Stimulated activated CD4-positive, alpha-beta T cell treated with anti-CD3 and anti-CD28 coated beads, Interleukin-12 subunit alpha, Interleukin-12 subunit beta, amount 100 ng/mL, for 24 hours (primary cell): ENCODE measurements around the gene ACTL10.
"Not testable (repeated sequence)": the region's sequence is repeated elsewhere in the genome, so short reads cannot be mapped to it uniquely, and the experiment has no call there.

ENCODE experiments used
- DNase-seq, 2 experiments: peaks; one replicate each; pipeline ENCODE4 v3.0.0-alpha.2; 2020; ENCODE audit warnings: low read depth in 2 of 2

ACTL10 gene

DNA sequence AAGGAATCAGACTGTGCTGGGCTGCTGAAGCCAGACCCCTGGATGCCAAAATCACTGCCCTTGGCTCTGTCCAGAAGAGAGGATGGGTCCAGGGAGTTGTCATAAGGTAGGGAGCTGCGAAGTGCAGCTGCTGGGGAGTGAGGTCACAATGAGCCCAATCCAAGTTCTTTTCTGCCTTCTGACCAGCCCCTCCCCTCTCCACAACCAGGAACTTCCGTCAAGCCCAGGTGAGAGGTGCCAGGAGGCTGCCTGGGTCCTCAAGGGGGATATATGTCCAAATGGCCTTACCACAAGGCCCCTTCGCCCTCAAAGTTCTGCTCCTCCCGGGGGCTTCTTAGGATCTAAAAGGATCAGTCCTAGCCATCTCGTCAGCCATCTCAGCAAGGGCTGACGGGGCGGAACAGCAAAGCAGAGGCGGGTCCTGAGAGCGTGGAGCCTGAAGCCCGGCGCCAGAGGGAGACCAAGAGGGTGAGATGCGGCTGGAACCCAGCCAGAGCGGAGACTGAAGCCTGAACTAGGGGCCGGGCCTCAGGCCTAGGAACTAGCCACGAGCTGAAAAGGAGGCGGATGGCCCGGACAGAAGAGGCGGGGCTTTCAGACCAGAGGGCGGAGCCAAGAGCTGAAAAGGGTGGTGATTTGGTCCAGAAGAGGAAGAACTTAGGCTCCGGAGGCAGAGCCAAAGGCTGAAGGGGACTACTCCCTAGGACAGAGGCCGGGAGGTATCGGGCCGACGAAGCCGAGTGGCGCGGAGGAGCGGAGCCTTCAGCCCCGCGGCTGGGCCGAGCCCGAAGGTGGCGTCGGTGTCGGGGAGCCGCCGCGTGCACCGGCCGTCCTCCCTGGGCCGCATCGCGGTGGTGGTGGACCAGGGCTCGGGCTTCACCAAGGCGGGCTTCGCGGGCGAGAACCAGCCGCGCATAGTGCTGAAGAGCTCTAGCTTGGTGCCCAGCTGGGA, at the start of gene ACTL10:
Gene ACTL10 (plus strand): TSS at position 651 of the 952 bp plus-strand sequence. CDS start 555 bp downstream, outside the sequence.
- peak; percentile 71 to 94 for DNase-seq

DNA sequence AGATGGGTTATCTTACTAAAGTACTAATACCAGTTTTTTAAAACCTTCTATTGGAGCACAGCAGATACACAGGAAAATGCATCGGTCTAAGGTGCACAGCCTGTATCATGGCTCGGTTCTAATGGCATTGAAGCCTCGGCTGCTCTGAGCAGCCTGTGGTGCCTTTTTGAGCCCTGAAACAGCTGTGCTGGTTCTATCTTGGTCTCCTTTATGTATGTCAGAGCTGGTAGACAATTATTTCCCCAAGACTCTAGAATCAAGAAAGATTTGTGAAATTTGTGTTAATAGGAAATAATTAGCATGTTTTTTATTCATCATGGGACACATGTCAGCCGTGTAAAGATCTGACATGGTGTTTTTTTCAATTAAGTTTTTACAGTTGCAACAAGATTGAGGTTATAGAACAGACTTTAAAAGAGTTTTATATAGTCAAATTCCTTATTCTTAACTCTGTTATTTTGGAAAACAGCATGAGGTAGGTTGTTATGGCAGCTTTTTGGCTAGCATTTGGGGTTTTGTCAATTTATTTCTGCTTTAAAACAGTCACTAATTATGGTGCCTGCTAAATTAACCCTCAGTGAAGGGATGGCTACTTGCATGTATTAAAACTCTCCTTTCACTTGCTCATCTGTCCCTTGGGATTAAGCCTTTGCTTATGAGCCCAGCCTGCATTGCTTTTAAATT, 44.9 kb upstream of the ACTL10 start:
- DNase-seq, result no peak

DNA sequence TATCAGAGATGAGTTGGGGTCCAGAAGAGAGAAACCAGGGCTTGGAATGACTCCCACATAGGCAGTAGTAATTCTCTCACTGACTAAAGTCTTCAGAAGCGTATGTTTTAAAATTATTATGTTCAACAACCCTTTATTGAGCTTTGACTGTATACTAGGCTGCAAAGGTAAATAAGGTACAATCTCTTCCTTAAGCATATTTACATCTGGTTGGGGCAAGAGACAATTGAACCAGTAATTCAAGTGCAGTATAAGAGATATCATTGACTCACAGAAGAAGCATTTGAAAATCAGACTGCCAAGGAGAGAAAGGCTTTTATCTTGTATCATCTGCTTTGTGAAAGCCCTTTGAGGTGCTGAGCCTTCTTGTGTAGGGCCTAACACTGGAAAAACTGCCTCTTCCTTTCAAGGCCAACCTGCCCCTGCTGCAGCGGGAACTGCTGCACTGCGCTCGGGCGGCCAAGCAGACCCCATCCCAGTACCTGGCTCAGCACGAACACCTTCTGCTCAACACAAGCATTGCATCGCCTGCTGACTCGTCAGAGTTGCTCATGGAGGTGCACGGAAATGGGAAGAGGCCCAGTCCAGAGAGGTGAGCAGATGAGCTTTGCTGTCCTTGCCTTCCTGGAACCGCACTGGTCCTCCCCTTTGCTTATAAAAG, 43.9 kb upstream of the ACTL10 start:
- DNase-seq, result no peak

DNA sequence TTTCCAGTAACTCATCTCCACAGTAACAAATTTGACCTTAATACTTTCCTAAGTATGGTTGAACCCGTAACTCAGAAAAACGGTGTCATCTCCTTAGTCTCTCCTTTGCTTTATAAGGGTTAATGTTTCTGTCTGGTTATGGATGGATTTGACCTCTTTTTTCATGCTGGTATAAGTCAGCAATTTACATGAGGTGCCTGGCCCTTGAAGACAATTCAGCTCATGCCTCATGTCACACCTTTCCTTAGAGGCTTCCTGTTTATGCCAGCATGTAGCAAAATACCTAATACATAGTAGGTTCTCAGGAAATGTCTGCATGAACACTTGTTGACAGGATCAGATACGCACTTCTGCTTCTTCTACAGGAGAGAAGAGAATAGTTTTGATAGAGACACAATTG, 42.3 kb upstream of the ACTL10 start:
- DNase-seq, result no peak

DNA sequence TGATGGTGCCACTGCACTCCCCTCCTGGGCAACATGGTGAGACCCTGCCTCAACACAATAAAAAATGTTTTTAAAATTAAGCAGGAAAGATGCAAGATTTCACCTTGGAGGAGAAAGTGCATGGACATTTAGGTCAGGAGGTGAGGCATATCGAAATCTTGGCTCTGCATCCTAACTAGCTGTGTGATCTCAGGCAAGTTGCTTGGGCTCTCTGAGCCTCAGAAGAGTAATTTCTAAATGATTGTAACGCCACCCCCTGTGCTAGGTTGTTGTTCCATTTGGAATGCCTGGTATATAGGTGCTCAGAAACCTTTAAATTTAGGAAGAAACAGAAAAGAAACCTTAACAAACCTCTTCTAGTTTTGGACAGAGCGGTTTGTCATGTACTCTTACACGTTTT, 40.6 kb upstream of the ACTL10 start:
- DNase-seq, result no peak

DNA sequence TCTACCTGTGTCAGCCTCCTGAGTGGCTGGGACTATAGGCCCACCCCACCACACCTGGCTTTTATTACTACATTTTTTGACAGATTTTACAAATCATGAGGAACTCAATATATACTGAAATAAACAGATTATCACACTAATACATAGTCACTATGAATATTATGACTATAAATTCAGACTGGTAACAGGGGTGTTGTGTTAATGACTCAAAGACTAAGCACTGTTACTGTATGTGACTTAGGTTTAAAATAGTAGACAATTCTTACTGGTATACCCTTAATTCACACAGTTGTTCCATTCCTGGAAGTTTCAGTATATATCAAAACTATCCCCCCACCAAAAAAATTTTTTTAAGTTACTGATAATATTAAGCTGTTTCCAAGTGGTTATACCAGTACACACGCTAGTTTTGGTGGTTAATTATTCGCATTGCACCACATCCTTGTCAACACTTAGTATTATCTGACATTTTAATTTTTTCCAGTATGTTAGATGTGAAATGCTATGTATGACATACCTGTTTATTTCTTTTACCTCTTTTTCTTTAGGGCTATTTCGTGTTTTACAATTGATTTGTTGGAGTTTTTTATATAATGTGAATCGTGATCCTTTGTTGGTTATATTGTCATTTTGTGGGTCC, 39.0 kb upstream of the ACTL10 start:
- DNase-seq, result no peak

DNA sequence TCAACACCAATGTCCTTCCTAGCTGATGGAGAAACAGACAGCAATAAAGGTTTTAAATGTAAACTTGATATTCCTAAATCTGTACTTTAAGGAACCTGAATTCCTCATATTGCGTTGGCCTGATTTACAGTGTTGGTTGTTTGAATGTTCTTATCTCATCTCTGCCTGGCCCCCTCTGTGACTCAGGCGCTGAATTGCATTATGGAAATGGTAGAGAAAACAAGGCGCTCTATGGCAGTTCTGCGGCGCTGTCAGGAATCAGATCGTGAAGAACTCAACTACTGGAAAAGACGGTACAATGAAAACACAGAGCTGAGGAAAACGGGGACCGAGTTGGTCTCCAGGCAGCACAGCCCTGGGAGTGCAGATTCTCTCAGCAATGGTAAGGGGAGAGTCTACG, 37.2 kb upstream of the ACTL10 start:
- DNase-seq, result no peak

DNA sequence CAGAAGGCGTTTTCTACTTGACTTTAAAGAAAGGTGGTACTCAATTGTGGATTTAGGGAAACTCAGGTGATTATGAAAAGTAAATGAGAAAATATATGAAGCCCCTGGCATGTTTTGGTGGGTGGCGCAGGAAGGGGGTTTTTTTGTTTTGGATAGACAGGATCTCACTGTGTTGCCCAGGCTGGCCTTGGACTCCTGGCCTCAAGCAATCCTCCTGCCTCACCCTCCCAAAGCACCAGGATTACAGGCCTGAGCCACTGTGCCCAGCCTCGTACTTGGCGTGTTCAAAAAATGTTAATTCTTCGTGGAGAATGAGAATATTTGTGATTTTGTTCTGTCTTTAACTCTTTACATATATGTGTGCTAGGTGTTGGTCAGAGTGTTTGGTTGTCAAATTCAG, 36.8 kb upstream of the ACTL10 start:
- DNase-seq, result no peak

DNA sequence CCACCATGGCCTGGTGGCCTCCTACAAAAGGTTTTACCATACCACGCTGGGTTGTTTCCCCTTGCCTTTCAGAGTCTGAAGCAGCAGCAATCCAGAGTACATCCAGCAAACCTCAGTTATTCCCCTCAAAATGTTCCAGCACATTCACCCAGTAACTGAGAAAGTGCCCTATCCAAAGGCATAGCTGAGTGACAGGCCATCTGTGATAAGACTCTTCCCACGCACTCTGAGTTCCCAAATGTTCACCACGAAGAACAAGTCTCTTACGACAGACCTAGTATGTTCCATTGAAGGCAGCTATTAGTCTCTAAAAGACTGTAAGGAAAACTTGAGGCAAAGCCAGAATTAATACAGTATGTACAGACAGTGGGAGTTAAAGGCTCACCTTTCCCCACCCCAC, 36.2 kb upstream of the ACTL10 start:
- DNase-seq, result no peak

DNA sequence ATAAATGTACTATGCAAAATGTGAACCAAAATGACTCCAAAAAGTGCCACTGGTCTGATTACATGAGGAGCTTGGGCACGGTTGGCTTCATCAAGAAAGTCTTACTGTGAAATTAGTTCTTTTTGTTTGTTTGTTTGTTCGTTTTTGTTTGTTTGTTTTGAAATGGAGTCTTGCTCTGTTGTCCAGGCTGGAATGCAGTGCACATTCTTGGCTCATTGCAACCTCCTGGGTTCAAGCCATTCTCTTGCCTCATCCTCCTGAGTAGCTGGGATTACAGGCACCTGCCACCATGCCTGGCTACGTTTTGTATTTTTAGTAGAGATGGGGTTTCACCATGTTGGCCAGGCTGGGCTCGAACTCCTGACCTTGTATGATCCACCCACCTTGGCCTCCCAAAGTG, 34.8 kb upstream of the ACTL10 start:
- DNase-seq, result not testable (repeated sequence)

DNA sequence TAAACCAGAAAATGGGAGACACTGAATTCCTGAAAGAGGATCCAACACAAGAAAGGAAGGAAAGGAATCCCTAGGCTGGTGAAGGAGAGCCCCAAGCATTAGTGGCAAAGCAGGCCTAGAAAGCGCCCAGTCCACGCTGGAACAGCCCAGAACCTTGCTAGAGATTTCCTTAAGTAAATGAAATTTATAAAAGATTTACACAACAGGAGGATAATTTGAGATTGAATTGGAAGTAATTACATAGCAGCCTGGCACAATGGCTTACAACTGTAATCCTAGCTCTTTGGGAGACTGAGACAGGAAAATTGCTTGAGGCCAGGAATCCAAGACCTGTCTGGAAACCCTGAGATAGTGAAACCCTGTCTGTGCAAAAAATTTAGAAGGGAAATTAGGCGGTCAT, 31.4 kb upstream of the ACTL10 start:
- no peak for DNase-seq

DNA sequence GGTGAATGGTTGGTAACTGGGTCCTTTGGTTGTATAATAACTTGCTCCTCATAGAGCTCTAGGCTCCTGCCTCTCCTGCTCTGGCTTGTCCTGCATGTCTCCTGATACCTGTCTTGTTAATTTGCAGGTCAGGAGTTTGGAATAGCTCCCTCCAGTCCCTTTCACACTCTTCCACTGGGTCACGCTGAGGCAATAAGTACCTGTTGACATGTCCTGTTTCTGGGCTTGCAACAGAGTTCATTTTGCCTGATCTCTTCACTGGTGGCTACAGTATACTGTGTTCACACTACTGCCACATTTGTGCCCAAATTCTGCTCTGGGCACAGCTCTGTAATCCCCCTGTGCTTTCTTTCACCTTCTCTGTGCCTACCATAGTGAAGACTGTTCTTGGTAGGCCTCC, 30.0 kb upstream of the ACTL10 start:
- DNase-seq, result no peak

DNA sequence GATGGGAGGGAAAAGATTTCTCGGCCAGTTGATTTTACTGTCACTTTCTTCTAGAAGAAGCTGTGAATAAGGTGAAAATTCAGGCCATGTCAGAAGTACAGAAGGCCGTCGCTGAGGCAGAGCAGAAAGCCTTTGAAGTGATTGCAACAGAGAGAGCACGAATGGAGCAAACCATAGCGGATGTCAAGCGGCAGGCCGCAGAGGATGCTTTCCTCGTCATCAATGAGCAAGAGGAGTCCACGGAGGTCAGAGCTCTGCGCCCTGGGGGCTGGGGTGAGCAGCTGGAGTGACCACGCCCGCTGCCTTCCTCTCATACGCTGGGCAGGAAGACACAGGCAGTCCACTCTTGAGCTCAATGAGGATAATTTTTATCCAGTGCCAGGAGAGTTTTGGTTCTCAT, 26.5 kb upstream of the ACTL10 start:
- no peak for DNase-seq

DNA sequence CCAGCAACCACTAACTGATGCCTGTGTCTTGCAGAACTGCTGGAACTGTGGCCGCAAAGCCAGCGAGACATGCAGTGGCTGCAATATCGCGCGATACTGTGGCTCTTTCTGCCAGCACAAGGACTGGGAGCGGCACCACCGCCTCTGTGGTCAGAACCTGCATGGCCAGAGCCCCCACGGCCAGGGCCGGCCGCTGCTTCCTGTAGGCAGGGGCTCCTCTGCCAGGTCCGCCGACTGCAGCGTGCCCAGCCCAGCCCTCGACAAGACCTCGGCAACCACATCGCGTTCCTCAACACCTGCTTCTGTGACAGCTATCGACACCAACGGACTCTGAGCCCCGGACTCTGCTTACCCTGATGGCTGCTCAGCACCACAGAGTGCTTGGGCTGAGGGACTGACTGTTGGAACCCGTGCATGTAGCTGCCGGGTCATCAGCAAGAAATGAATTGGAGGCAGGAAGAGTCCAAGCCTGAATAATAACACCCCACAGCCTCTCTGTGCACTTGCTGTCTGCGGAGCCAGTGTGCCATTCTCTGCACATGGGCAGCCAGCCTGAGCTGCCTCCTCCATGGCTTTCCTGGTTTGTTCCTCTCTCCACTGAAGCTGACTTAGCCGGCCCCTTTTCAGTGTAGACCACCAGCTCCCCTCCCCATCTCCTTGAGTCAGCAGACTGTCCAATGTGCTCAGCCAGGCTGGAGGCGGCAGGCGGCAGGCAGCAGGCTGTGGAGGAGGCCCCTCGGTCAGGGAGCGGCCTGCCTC, 22.3 kb upstream of the ACTL10 start:
- no peak for DNase-seq

DNA sequence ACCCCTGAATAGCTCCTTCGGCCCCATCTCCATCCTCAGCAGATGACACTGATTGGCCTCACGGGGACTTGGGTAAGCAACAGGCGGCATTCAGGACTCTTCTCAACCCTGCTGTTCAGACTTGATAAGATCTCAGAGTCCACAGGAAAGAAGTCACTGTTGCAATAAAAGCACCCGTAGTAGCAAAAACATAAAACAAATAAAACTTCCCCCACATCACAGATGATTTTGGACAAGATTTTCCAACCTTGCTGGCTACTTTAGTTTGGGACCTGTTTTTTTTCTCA, 21.7 kb upstream of the ACTL10 start:
- DNase-seq, result no peak

DNA sequence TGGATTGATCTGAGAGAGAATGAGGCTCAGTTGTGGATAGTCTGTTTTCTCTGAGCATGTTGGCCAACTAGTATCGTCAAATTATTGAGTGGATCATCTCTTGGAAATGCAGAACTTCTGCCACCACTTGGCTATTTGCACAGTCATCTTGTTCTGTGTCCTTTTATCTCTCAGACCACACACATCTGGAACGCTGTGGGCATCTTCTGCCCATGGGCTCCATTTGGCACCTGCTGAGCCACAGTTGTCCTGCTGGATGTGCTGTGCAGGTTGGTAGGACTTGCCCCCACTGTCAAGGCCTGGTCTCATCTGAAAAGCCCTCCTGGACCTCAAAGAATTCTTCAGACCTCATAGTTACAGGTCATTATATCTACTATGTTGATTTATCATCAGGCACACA, 21.3 kb upstream of the ACTL10 start:
- no peak for DNase-seq

DNA sequence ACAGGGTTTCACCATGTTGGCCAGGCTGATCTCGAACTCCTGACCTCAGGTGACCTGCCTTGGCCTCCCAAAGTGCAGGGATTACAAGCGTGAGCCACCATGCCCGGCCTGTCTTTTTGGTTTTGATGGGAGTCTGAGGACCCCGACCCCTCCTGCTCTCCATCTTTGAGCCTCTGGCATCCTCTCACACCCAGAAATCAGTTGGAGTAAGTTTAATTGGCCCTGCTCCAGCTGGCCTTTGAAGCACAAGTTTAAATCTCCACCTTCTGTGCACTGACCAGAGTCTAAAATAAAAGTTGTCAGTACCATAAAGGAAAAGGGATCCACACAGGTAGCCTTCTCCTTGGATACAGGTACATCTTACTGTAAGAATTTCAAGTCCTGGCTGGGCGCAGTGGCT, 20.6 kb upstream of the ACTL10 start:
- no peak for DNase-seq

DNA sequence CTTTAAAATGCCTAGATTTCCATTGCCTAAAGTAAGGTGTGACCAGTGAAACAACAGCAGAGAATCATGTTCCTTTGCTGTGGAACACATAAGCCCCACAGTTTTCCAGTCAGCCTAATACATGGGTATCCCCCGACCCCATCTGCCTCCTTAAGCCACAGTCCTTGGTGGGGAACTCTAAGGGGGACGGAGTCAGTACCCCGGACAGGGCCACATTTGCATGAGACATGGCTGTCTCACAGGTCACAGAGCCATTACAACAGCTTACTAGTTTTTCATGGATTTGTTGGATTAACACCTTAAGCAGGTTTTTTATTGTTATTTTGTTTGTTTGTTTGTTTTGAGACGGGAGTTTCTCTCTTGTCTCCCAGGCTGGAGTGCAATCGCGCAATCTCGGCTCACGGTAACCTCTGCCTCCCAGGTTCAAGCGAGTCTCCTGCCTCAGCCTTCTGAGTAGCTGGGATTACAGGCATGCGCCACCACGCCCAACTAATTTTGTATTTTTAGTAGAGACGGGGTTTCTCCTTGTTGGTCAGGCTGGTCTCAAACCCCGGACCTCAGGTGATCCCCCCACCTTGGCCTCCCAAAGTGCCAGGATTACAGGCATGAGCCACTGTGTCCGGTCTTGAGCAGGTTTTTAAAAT, 19.7 kb upstream of the ACTL10 start:
- DNase-seq, result not testable (repeated sequence)

DNA sequence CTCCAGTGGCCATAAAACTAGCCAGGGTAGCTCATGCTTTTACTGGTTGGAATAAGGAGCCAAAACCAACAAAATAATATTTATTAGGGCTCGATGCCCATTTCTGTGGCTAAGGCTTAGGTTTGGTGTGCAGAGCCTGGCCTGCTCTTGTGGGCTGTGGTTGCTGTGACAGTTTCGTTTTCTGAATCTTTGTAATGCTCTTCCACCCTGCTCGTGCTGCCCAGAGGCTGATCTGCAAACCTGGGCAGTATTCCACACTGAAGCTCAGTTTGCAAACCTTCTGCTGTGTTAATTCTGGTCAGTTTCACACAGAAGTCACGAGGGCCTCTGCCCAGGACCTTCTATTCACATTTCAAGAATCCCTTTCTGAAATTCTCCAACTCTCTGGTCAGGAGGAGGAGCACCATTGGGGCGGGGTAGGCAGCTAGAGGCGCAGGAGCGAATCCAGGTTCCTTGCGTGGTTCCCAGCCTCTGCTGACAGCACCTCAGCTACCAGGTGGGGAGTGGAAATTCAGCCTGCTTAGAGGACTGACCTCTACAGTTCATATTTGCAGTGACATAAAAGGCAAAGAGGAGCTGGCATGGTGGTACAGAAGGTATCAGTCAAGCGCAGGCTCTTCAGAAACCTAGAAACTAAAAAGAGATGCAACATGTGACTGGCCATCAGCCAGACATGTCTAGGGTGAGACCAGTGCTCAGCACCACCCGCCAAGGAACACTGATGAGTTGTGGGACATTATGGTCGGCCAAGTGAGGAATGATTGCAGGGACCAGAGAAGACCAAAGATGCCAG, 18.9 kb upstream of the ACTL10 start:
- DNase-seq, result no peak

DNA sequence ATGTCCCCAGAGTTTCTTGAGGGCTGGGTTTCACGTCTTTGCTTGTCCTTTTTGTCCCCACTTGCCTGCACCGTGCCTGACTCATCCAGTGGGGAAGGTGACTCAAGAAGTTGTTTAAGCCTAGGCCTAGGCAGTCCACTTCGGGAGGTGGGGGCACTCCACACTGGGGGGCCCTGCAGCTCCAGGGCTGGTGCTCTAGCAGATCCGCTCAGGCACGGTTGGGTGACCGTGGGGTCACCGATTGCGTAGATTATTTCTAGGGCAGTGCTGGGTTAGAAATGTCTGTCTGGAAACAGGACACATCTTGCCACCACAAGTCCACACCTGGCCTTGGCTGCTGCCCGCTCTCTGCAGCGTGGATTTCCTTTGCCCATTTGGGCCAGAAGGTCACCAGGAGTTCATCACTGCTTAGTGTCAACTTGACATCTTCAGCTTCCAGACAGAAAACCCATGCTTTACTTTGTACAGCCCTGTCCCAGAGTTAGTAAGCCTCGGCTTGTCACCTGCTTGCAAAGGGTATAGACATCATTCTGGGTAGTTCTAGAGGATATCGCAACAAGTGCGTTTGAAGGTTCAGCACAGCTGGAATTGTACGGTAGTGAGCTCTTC, 18.2 kb upstream of the ACTL10 start:
- DNase-seq, result no peak
